Fibroblast of lung (primary cell): Measurements from ENCODE around the gene PDE8B. TPM values are rescaled to one million over a fixed set of nuclear protein-coding genes. Genes with fewer than 3 reads are reported as not detected.

Experiments
- polyA plus RNA-seq, 2 donors: library from polyadenylated mRNA; depleted of rRNA in 1 of 2; stranded (reverse) in 1 of 2; unstranded in 1 of 2; fragments of >200 nt; gene quantifications; 2 replicates each; pipeline ENCODE4 v1.2.1, GENCODE V29; 2011 to 2012; ENCODE audit warnings: missing spikeins in 1 of 2
- total RNA-seq: library from RNA; depleted of rRNA; stranded (reverse); fragments of >200 nt; gene quantifications from 2 replicates; pipeline ENCODE4 v1.2.1, GENCODE V29; 2014

Gene PDE8B
- total and polyA plus RNA-seq, 2 donors (not counting 1 experiment from before 2014, with no cell fraction given): 0.17 to 0.18 TPM

Other genes starting within 250 kb of the PDE8B start
- gene AGGF1, start 180.3 kb upstream of the PDE8B start, total RNA-seq: 25.1 and 25.2 TPM in 2 replicates
- gene AGGF1, start 180.3 kb upstream of the PDE8B start, polyA plus RNA-seq: 14.1 and 15.5 TPM in 2 replicates
- 1.0 and 1.7 TPM in 2 replicates for gene ZBED3, start 123.4 kb upstream of the PDE8B start, total RNA-seq
- gene ZBED3, start 123.4 kb upstream of the PDE8B start, polyA plus RNA-seq: 3.0 and 4.6 TPM in 2 replicates